Gastroesophageal sphincter (tissue), 4 donors: ENCODE results near the gene PIK3C3. TPM values are rescaled to one million over a fixed set of nuclear protein-coding genes. Genes with fewer than 3 reads are reported as not detected.

Experiments
- ATAC-seq: fragments of 150-250 bp; one replicate; pipeline ENCODE4 v1.9.1; 2016; ENCODE audit warnings: mild to moderate bottlenecking, moderate library complexity
- H3K27ac ChIP-seq, 4 donors: fragments of 200-600 bp; sonication (generic) in 3 of 4; 1 replicate in 3 of 4; 2 replicates in 1 of 4; pipeline ENCODE4 v1.5.1; 2016 to 2019
- H3K27me3 ChIP-seq: fragments of 200-600 bp; sonication (generic); one replicate; pipeline ENCODE4 v1.5.1; 2019
- H3K36me3 ChIP-seq, 2 donors: fragments of 200-600 bp; sonication (generic); one replicate each; pipeline ENCODE4 v1.5.1; 2019; ENCODE audit warnings: control low read depth in 1 of 2
- H3K4me1 ChIP-seq, 3 donors: fragments of 200-600 bp; sonication (generic); 1 replicate in 2 of 3; 2 replicates in 1 of 3; pipeline ENCODE4 v1.5.1; 2016 to 2019; ENCODE audit warnings: control low read depth in 2 of 3
- H3K4me3 ChIP-seq, 2 donors: fragments of 200-600 bp; sonication (generic); one replicate each; pipeline ENCODE4 v1.5.1; 2019; ENCODE audit warnings: mild to moderate bottlenecking in 1 of 2, moderate library complexity in 1 of 2
- H3K9me3 ChIP-seq, 3 donors: fragments of 200-600 bp; sonication (generic); one replicate each; pipeline ENCODE4 v1.5.1; 2017 to 2019; ENCODE audit warnings: control low read depth in 2 of 3
- EP300 ChIP-seq: sonication (generic); formaldehyde crosslinking; IDR thresholded peaks from one replicate; pipeline ENCODE4 v1.6.1; 2017; ENCODE audit warnings: antibody characterized with exemption, mild to moderate bottlenecking
- POLR2A ChIP-seq, 2 donors: fragments of 450-650 bp; IDR thresholded peaks; one replicate each; pipeline ENCODE4 v1.6.1; 2017; ENCODE audit warnings: antibody characterized with exemption in 2 of 2, mild to moderate bottlenecking in 2 of 2, moderate library complexity in 1 of 2
- POLR2AphosphoS5 ChIP-seq: sonication (generic); formaldehyde crosslinking; IDR thresholded peaks from one replicate; pipeline ENCODE4 v1.6.1; 2017; ENCODE audit warnings: antibody characterized with exemption
- WGBS, 2 donors: methylation state at CpG; one replicate each; pipeline ENCODE4 v1.1.5; 2018; ENCODE audit warnings: low coverage in 1 of 2; 5-methylcytosine and 5-hydroxymethylcytosine counted together
- total RNA-seq, 4 donors: library from RNA; depleted of rRNA; stranded (reverse); fragments of >200 nt; gene quantifications; one replicate each; pipeline ENCODE4 v1.1.0, GENCODE V29; 2016
- TF ChIP-seq, protein P1 (sequence below), 4 experiments: fragments of 200-600 bp in 2 of 4; fragments of 450-650 bp in 2 of 4; sonication (generic) in 1 of 4; IDR thresholded peaks; one replicate each; pipeline ENCODE4 v1.5.1; 2017 to 2019; ENCODE audit warnings: antibody characterized with exemption in 4 of 4, mild to moderate bottlenecking in 2 of 4, moderate library complexity in 2 of 4

Gene PIK3C3
- total RNA-seq, 4 donors from 2014 or later = 34.2 to 55.6 (median 40.9) TPM

DNA sequence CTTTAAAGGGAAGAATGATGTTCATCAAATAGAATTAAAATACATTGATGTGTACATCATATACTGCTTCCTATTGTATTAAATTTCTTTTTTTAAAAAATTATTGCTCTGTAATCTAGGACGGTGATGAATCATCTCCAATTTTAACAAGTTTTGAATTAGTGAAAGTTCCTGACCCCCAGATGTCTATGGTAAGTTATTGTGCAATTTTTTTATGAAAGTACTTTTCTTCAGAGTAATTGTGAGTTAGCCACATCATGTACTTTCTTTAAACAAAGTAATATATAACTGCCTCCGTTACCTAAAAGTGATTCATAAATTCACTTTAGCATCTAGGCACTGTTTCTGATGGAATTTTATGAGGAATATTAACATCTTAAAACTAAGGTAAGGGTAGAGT, 38.1 kb downstream of the PIK3C3 start:
- peaks cover 3 to 82% of the 10 kb centered on the region in 2 donors for H3K36me3 ChIP-seq
- TF ChIP-seq, protein P1, sequence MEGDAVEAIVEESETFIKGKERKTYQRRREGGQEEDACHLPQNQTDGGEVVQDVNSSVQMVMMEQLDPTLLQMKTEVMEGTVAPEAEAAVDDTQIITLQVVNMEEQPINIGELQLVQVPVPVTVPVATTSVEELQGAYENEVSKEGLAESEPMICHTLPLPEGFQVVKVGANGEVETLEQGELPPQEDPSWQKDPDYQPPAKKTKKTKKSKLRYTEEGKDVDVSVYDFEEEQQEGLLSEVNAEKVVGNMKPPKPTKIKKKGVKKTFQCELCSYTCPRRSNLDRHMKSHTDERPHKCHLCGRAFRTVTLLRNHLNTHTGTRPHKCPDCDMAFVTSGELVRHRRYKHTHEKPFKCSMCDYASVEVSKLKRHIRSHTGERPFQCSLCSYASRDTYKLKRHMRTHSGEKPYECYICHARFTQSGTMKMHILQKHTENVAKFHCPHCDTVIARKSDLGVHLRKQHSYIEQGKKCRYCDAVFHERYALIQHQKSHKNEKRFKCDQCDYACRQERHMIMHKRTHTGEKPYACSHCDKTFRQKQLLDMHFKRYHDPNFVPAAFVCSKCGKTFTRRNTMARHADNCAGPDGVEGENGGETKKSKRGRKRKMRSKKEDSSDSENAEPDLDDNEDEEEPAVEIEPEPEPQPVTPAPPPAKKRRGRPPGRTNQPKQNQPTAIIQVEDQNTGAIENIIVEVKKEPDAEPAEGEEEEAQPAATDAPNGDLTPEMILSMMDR (IDR thresholded peaks at IDR 0.05) = no peak
- TF ChIP-seq POLR2A (IDR thresholded peaks at IDR 0.05) = no peak
- no peak for TF ChIP-seq POLR2AphosphoS5
- no peak for TF ChIP-seq EP300
- WGBS, 2 donors = 94 to 98% methylated on average over 2 of the region's 2 CpGs

DNA sequence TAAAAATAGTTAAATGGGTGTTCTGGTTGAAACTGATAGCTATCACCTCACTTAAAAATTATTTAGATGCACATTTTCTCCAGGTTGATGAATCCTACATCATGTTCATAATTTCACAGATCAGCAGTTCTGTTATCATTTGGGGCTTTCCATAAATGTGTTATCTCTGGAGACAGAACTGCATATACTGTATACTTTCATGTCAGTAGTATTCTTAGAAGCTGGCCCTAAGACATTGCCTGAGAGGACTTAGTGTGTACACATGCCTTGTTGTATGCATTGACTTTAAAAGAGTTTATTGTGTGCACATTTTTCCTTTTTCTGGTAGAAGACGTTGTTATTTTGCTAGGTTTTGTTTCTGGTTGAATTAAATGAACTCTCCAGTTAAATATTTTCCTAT, 41.0 kb downstream of the PIK3C3 start:
- Histone ChIP-seq H3K27ac (no peak overlapping the region), H3K4me1 (no peaks in the 10 kb centered on the region), H3K9me3 (no peaks in the 10 kb centered on the region), H3K4me3 (no peak overlapping the region), H3K36me3 (peaks cover 3 to 84% of the 10 kb centered on the region in 2 donors), H3K27me3 (no peaks in the 10 kb centered on the region)
- no peak for TF ChIP-seq POLR2AphosphoS5
- TF ChIP-seq EP300 = no peak
- no peak for TF ChIP-seq POLR2A (IDR thresholded peaks at IDR 0.05)
- TF ChIP-seq, protein P1 (IDR thresholded peaks at IDR 0.05) = no peak
- no peak for ATAC-seq
- whole genome bisulfite sequencing, 2 donors = 50 to 55% methylated on average over 1 of the region's 1 CpG

More for the DNA sequence above, 38.1 kb downstream of the PIK3C3 start:
- Histone ChIP-seq H3K9me3 (no peaks in the 10 kb centered on the region), H3K4me3 (no peak overlapping the region), H3K27ac (no peak overlapping the region), H3K27me3 (no peaks in the 10 kb centered on the region), H3K4me1 (no peaks in the 10 kb centered on the region)
- no peak for ATAC-seq

DNA sequence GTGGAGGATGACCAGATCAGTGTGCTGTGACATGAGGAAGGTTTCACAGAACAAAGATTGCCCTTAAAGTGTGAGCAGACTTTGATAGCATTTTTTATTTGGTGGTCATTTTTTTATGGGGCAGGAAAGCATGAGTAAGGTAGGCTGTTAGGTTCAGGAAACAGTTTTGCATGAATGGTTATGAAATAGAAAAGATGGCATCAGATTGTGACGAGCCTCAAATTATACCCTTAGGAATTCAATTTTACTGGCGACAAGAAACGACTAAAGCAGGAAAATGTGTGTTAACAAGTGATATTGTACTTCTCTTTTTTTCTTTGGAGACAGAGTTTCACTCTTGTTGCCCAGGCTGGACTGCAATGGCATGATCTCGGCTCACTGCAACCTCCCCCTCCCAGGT, 44.7 kb downstream of the PIK3C3 start:
- H3K9me3 ChIP-seq = no peaks in the 10 kb centered on the region
- H3K27ac ChIP-seq = no peak overlapping the region
- 91 to 100% methylated on average over 2 to 4 of the region's 4 CpGs for WGBS, 2 donors
- TF ChIP-seq POLR2AphosphoS5 (no peak), POLR2A (IDR thresholded peaks at IDR 0.05) (no peak), EP300 (no peak)
- TF ChIP-seq, protein P1 (IDR thresholded peaks at IDR 0.05) = no peak
- no peak for ATAC-seq
- no peaks in the 10 kb centered on the region for H3K27me3 ChIP-seq
- H3K4me3 ChIP-seq = no peak overlapping the region
- H3K36me3 ChIP-seq = peaks cover 3 to 97% of the 10 kb centered on the region in 2 donors
- no peaks in the 10 kb centered on the region for H3K4me1 ChIP-seq

DNA sequence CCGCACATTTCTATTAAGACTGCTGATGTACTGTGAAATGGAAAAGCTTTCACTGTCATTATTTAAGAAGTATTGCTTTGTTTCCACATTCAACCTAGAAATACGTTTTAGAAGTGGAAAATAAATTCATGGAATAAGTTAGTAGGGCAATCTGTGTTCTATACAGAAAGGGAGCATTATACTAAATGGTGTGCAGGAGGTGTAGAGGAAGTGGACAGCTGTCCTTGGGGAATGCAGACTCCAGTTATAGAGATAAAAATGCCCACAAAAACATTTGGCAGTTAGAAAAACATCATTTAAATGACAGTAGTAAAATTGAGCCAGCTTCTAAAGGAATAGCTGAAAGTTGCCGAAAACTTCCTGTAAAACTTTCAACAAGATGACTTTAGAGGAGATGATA, 46.8 kb downstream of the PIK3C3 start:
- TF ChIP-seq EP300 = no peak
- no peak for TF ChIP-seq POLR2A (IDR thresholded peaks at IDR 0.05)
- TF ChIP-seq POLR2AphosphoS5 = no peak
- TF ChIP-seq, protein P1 (IDR thresholded peaks at IDR 0.05) = no peak
- Histone ChIP-seq H3K9me3 (no peaks in the 10 kb centered on the region), H3K36me3 (peaks cover 3 to 98% of the 10 kb centered on the region in 2 donors), H3K4me1 (no peaks in the 10 kb centered on the region), H3K27me3 (no peaks in the 10 kb centered on the region), H3K4me3 (no peak overlapping the region), H3K27ac (no peak overlapping the region)
- no peak for ATAC-seq
- 70 to 100% methylated on average over 1 to 3 of the region's 3 CpGs for WGBS, 2 donors

DNA sequence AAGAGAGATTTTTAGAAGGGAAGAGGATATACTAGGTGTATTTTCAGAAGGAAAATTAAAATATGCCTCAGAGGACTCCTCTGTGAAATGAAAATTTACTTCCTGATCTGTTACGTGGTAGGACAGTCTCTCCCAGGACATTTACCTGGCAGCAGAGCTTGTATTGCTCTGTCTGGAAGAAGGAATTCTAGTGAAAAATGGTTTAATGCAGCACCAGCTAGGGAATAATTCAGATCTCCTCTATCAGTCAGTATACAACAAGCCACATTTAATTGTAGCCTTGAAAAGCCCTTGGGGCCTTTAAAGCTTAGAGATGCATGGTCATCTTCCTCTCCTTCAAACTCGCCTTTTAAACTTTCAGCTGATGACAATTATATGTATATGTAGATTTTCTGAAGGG, 49.6 kb downstream of the PIK3C3 start:
- Histone ChIP-seq H3K27ac (no peak overlapping the region), H3K36me3 (peaks cover 3 to 79% of the 10 kb centered on the region in 2 donors), H3K9me3 (no peaks in the 10 kb centered on the region), H3K4me3 (no peak overlapping the region), H3K27me3 (no peaks in the 10 kb centered on the region), H3K4me1 (no peaks in the 10 kb centered on the region)
- WGBS, 2 donors = 80 to 92% methylated on average over 2 of the region's 2 CpGs
- ATAC-seq = no peak
- TF ChIP-seq EP300 = no peak
- TF ChIP-seq POLR2AphosphoS5 = no peak
- TF ChIP-seq, protein P1 (IDR thresholded peaks at IDR 0.05) = no peak
- TF ChIP-seq POLR2A (IDR thresholded peaks at IDR 0.05) = no peak
